OCI-LY1 (cell line): ENCODE results near the gene IQSEC3.

Source experiments
- H2AFZ ChIP-seq: fragments of 200-600 bp; sonication (generic), shearing (Covaris generic); 2 replicates; pipeline ENCODE4 v1.6.0; 2014; ENCODE audit warnings: antibody characterized with exemption, mild to moderate bottlenecking, low read length
- H3F3A ChIP-seq: fragments of 200-600 bp; sonication (generic), shearing (Covaris generic); 2 replicates; pipeline ENCODE4 v1.6.0; 2014; ENCODE audit warnings: mild to moderate bottlenecking, antibody characterized with exemption, low read length, moderate library complexity; ENCODE audit not compliant: insufficient read depth
- H3K27ac ChIP-seq: fragments of 200-600 bp; sonication (generic); 2 replicates; pipeline ENCODE4 v1.5.1; 2014; ENCODE audit warnings: low read length, mixed run types, mild to moderate bottlenecking, low read depth; ENCODE audit not compliant: poor library complexity, severe bottlenecking
- H3K27me3 ChIP-seq: fragments of 200-600 bp; sonication (generic); 2 replicates; pipeline ENCODE4 v1.6.0; 2014; ENCODE audit warnings: antibody characterized with exemption, mild to moderate bottlenecking, low read length, moderate library complexity; ENCODE audit not compliant: insufficient read depth
- H3K36me3 ChIP-seq: fragments of 200-600 bp; sonication (generic); 2 replicates; pipeline ENCODE4 v1.6.1; 2014; ENCODE audit warnings: mild to moderate bottlenecking, antibody characterized with exemption, low read length, moderate library complexity, mixed read lengths; ENCODE audit not compliant: insufficient read depth
- H3K4me1 ChIP-seq: fragments of 200-600 bp; sonication (generic); 2 replicates; pipeline ENCODE4 v1.5.1; 2014; ENCODE audit warnings: mild to moderate bottlenecking, low read length, moderate library complexity; ENCODE audit not compliant: insufficient read depth, severe bottlenecking
- H3K4me2 ChIP-seq: fragments of 200-600 bp; sonication (generic), shearing (Covaris generic); 2 replicates; pipeline ENCODE4 v1.6.1; 2014; ENCODE audit warnings: low read length
- H3K4me3 ChIP-seq: fragments of 200-600 bp; sonication (generic); 2 replicates; pipeline ENCODE4 v1.5.1; 2014; ENCODE audit warnings: low read length, low read depth, mild to moderate bottlenecking, mixed read lengths; ENCODE audit not compliant: poor library complexity, severe bottlenecking
- H3K79me2 ChIP-seq: fragments of 200-600 bp; shearing (Covaris generic); 2 replicates; pipeline ENCODE4 v1.6.1; 2016; ENCODE audit warnings: mixed run types, low read length, mixed read lengths; ENCODE audit not compliant: insufficient read depth
- H3K9ac ChIP-seq: fragments of 200-600 bp; sonication (generic), shearing (Covaris generic); 2 replicates; pipeline ENCODE4 v1.6.1; 2014; ENCODE audit warnings: mild to moderate bottlenecking, low read length, mixed read lengths
- H3K9me2 ChIP-seq: fragments of 200-600 bp; sonication (generic), shearing (Covaris generic); 2 replicates; pipeline ENCODE4 v1.6.1; 2014; ENCODE audit warnings: low read depth, mild to moderate bottlenecking, low read length, mixed read lengths
- H3K9me3 ChIP-seq: fragments of 200-600 bp; shearing (Covaris generic); 2 replicates; pipeline ENCODE4 v1.6.1; 2014; ENCODE audit warnings: low read length, mixed read lengths
- H4K20me1 ChIP-seq: fragments of 200-600 bp; sonication (generic), shearing (Covaris generic); 2 replicates; pipeline ENCODE4 v1.6.0; 2016; ENCODE audit warnings: mild to moderate bottlenecking, low read length; ENCODE audit not compliant: insufficient read depth
- CTCF ChIP-seq: fragments of 200-600 bp; sonication (generic), shearing (Covaris generic); IDR thresholded peaks from 2 replicates; pipeline ENCODE4 v1.5.1; 2017; ENCODE audit warnings: mild to moderate bottlenecking, antibody characterized with exemption, low read length, moderate library complexity, mixed read lengths
- EZH2 ChIP-seq: fragments of 200-600 bp; sonication (generic), shearing (Covaris generic); IDR thresholded peaks from 2 replicates; pipeline ENCODE4 v1.8.0; 2017; ENCODE audit warnings: borderline replicate concordance, mixed run types, mild to moderate bottlenecking, antibody characterized with exemption, low read length, moderate library complexity, mixed read lengths

IQSEC3 gene

DNA sequence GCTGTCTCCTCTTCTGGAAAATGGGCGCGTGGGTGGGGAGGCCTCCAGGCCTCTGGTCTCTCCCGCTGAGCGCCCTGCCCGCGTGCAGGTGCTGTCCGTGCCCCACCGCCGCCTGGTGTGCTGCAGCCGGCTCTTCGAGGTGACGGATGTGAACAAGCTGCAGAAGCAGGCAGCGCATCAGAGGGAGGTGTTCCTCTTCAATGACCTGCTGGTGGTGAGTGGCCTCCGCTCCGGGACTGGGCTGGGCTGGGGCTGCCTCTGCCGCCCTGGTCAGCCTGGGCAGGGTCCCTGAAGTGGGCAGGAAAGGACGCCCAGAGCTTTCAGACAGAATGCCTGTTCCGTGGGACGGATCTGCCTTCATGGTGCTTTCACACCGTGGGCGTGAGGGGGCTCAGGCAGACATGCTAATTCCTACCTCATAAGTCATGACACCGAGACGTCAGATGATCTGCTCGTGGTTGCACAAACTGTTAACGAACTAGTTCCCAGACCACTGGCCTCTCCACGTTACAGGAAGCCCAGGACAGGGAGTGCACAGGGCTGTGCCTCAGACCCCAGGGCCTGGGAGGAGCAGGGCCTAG lies 96.9 kb downstream of the IQSEC3 start:
- Histone ChIP-seq H3F3A (no peaks in the 10 kb centered on the region), H3K27ac (no peak overlapping the region), H4K20me1 (no peaks in the 10 kb centered on the region), H3K9me2 (no peaks in the 10 kb centered on the region), H3K79me2 (no peaks in the 10 kb centered on the region), H3K4me1 (no peaks in the 10 kb centered on the region), H3K9me3 (no peaks in the 10 kb centered on the region), H2AFZ (no peak overlapping the region), H3K4me2 (no peak overlapping the region), H3K4me3 (no peak overlapping the region), H3K36me3 (no peaks in the 10 kb centered on the region), H3K27me3 (peaks cover 13% of the 10 kb centered on the region; the same call in 1 of the 2 replicates), H3K9ac (no peak overlapping the region)
- TF ChIP-seq CTCF = no peak
- TF ChIP-seq EZH2 = no peak

DNA sequence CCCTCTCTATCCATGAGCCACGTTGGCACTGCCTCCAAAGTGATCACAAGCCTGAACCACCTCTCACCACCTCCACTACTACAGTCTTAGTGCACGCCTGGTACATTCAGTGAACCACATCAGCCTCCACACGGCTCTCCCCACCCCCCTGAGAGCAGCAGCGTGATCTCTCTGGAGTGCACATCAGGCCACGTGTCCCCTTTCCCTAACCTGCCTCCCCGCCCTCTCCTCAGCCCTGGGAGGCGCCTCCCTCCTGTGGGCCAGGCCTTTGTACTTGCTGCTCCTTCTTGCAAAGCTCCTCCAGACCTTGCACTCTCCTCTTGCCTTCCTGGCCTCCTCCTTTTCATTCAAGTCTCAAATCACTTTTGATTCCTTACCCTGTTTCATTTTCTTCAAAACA lies 97.6 kb downstream of the IQSEC3 start:
- Histone ChIP-seq H3K36me3 (no peaks in the 10 kb centered on the region), H2AFZ (no peak overlapping the region), H3F3A (no peaks in the 10 kb centered on the region), H3K4me2 (no peak overlapping the region), H3K4me1 (no peaks in the 10 kb centered on the region), H3K27ac (no peak overlapping the region), H3K79me2 (no peaks in the 10 kb centered on the region), H3K27me3 (peaks cover 13% of the 10 kb centered on the region; the same call in 1 of the 2 replicates), H3K9me2 (no peaks in the 10 kb centered on the region), H3K9me3 (no peaks in the 10 kb centered on the region), H4K20me1 (no peaks in the 10 kb centered on the region), H3K4me3 (no peak overlapping the region), H3K9ac (no peak overlapping the region)
- no peak for TF ChIP-seq CTCF
- no peak for TF ChIP-seq EZH2

- no peak overlapping the region for H3K9ac ChIP-seq
These were observed 99.3 kb downstream of the IQSEC3 start for GRCh38 chr12:165862-166368.

More at GRCh38 chr12:165862-166368, 99.3 kb downstream of the IQSEC3 start:
- Histone ChIP-seq H3F3A (no peaks in the 10 kb centered on the region), H3K27ac (no peak overlapping the region), H3K9me3 (no peaks in the 10 kb centered on the region), H3K36me3 (no peaks in the 10 kb centered on the region), H3K4me1 (no peaks in the 10 kb centered on the region), H4K20me1 (no peaks in the 10 kb centered on the region), H3K79me2 (no peaks in the 10 kb centered on the region), H2AFZ (no peak overlapping the region), H3K9me2 (no peaks in the 10 kb centered on the region), H3K4me3 (no peak overlapping the region), H3K4me2 (no peak overlapping the region), H3K27me3 (peaks cover 9% of the 10 kb centered on the region; the same call in 1 of the 2 replicates)
- TF ChIP-seq EZH2 (no peak), CTCF (no peak)
